HepG2 (cell line): ENCODE measurements around the gene EOGT. TPM values are rescaled to one million over a fixed set of nuclear protein-coding genes. Genes with fewer than 3 reads are reported as not detected.
A peak's percentile ranks its signal among the peaks of the same experiment; 100 is the strongest.

ENCODE experiments used
- CBX1 ChIP-seq: IDR thresholded peaks from one replicate; pipeline ENCODE4 v1.6.1; 2016; ENCODE audit warnings: antibody characterized with exemption, low read depth
- CREBL2 ChIP-seq: sonication (generic); formaldehyde crosslinking; IDR thresholded peaks from 2 replicates; pipeline ENCODE4 v1.8.1; 2023; ENCODE audit warnings: missing genetic modification reagents, mild to moderate bottlenecking, borderline replicate concordance
- FOXP1 ChIP-seq, 2 experiments: fragments of 450-650 bp in 1 of 2; IDR thresholded peaks; 2 replicates each; pipeline ENCODE4 v1.6.1; 2017 to 2018; ENCODE audit warnings: antibody characterized with exemption in 1 of 2
- HNRNPK ChIP-seq: fragments of 200-400 bp; formaldehyde crosslinking; IDR thresholded peaks from 2 replicates; pipeline ENCODE4 v1.6.1; 2018; ENCODE audit warnings: low read length, low read depth, moderate library complexity, mild to moderate bottlenecking; ENCODE audit not compliant: poor library complexity, severe bottlenecking
- IKZF4 ChIP-seq: sonication (generic); formaldehyde crosslinking; IDR thresholded peaks from 2 replicates; pipeline ENCODE4 v1.5.1; 2020; ENCODE audit warnings: borderline replicate concordance, mild to moderate bottlenecking, low read depth, missing genetic modification reagents; ENCODE audit errors: not compliant biosample characterization
- MIER3 ChIP-seq: IDR thresholded peaks from 2 replicates; pipeline ENCODE4 v1.6.1; 2016; ENCODE audit warnings: missing compliant biosample characterization, borderline replicate concordance
- MLLT10 ChIP-seq: sonication (generic); formaldehyde crosslinking; IDR thresholded peaks from 2 replicates; pipeline ENCODE4 v1.4.0; 2020; ENCODE audit warnings: missing genetic modification reagents
- ZNF275 ChIP-seq: sonication (generic); formaldehyde crosslinking; IDR thresholded peaks from 2 replicates; pipeline ENCODE4 v1.8.0; 2022; ENCODE audit warnings: missing genetic modification reagents, mild to moderate bottlenecking, inconsistent platforms, borderline replicate concordance
- polyA plus RNA-seq, 8 experiments: library from polyadenylated mRNA; depleted of rRNA in 3 of 8; stranded (reverse) in 7 of 8; unstranded in 1 of 8; fragments of >200 nt; fragmentation: Illumina TruSeq in 4 of 8; extraction: Trizol in 4 of 8; gene quantifications; 2 replicates each; pipeline versions ENCODE4 v1.2.1 to v1.2.3, GENCODE V29; 2011 to 2016; ENCODE audit warnings: low read depth in 4 of 8, missing spikeins in 1 of 8, mixed read lengths in 1 of 8; ENCODE audit not compliant: insufficient read depth in 1 of 8
- total RNA-seq, 5 experiments: library from RNA; depleted of rRNA; stranded (reverse); fragments of >200 nt; fragmentation: Illumina TruSeq; extraction: Trizol; gene quantifications; 2 replicates each; pipeline ENCODE4 v1.2.3, GENCODE V29; 2016; ENCODE audit warnings: low read depth in 1 of 5
- TF ChIP-seq, protein P1 (sequence below): IDR thresholded peaks from 2 replicates; pipeline ENCODE4 v1.6.1; 2016; ENCODE audit warnings: control low read depth
- TF ChIP-seq, protein P2 (sequence below): sonication (generic); formaldehyde crosslinking; IDR thresholded peaks from 2 replicates; pipeline ENCODE4 v1.9.0; 2021; ENCODE audit warnings: mild to moderate bottlenecking, missing genetic modification reagents
- TF ChIP-seq, protein P3 (sequence below): sonication (generic); formaldehyde crosslinking; IDR thresholded peaks from 2 replicates; pipeline ENCODE4 v1.5.0; 2020; ENCODE audit warnings: mild to moderate bottlenecking, missing genetic modification reagents

Gene EOGT
- total and polyA plus RNA-seq, 2 of the 13 experiments (the other 11 are each of a cell fraction or from before 2014, with no cell fraction given), result 4.5 to 18.6 TPM

- TF ChIP-seq, protein P1, sequence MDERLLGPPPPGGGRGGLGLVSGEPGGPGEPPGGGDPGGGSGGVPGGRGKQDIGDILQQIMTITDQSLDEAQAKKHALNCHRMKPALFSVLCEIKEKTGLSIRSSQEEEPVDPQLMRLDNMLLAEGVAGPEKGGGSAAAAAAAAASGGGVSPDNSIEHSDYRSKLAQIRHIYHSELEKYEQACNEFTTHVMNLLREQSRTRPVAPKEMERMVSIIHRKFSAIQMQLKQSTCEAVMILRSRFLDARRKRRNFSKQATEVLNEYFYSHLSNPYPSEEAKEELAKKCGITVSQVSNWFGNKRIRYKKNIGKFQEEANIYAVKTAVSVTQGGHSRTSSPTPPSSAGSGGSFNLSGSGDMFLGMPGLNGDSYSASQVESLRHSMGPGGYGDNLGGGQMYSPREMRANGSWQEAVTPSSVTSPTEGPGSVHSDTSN (CRISPR knock-in tag), result no peak
- TF ChIP-seq FOXP1 (IDR thresholded peaks at IDR 0.05) (no peak), FOXP1 (CRISPR knock-in tag; IDR thresholded peaks at IDR 0.05) (no peak), MLLT10 (CRISPR knock-in tag) (no peak), CREBL2 (CRISPR knock-in tag) (no peak; the same call in 1 of the 2 replicates), HNRNPK (no peak), MIER3 (CRISPR knock-in tag) (peak; percentile 13; the same call in 1 of the 2 replicates), IKZF4 (CRISPR knock-in tag) (no peak), CBX1 (no peak), ZNF275 (peak; percentile 93)
- TF ChIP-seq, protein P2, sequence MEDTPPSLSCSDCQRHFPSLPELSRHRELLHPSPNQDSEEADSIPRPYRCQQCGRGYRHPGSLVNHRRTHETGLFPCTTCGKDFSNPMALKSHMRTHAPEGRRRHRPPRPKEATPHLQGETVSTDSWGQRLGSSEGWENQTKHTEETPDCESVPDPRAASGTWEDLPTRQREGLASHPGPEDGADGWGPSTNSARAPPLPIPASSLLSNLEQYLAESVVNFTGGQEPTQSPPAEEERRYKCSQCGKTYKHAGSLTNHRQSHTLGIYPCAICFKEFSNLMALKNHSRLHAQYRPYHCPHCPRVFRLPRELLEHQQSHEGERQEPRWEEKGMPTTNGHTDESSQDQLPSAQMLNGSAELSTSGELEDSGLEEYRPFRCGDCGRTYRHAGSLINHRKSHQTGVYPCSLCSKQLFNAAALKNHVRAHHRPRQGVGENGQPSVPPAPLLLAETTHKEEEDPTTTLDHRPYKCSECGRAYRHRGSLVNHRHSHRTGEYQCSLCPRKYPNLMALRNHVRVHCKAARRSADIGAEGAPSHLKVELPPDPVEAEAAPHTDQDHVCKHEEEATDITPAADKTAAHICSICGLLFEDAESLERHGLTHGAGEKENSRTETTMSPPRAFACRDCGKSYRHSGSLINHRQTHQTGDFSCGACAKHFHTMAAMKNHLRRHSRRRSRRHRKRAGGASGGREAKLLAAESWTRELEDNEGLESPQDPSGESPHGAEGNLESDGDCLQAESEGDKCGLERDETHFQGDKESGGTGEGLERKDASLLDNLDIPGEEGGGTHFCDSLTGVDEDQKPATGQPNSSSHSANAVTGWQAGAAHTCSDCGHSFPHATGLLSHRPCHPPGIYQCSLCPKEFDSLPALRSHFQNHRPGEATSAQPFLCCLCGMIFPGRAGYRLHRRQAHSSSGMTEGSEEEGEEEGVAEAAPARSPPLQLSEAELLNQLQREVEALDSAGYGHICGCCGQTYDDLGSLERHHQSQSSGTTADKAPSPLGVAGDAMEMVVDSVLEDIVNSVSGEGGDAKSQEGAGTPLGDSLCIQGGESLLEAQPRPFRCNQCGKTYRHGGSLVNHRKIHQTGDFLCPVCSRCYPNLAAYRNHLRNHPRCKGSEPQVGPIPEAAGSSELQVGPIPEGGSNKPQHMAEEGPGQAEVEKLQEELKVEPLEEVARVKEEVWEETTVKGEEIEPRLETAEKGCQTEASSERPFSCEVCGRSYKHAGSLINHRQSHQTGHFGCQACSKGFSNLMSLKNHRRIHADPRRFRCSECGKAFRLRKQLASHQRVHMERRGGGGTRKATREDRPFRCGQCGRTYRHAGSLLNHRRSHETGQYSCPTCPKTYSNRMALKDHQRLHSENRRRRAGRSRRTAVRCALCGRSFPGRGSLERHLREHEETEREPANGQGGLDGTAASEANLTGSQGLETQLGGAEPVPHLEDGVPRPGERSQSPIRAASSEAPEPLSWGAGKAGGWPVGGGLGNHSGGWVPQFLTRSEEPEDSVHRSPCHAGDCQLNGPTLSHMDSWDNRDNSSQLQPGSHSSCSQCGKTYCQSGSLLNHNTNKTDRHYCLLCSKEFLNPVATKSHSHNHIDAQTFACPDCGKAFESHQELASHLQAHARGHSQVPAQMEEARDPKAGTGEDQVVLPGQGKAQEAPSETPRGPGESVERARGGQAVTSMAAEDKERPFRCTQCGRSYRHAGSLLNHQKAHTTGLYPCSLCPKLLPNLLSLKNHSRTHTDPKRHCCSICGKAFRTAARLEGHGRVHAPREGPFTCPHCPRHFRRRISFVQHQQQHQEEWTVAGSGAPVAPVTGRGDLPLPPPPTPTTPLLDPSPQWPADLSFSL (CRISPR knock-in tag), result no peak; the same call in 1 of the 2 replicates
- TF ChIP-seq, protein P3, sequence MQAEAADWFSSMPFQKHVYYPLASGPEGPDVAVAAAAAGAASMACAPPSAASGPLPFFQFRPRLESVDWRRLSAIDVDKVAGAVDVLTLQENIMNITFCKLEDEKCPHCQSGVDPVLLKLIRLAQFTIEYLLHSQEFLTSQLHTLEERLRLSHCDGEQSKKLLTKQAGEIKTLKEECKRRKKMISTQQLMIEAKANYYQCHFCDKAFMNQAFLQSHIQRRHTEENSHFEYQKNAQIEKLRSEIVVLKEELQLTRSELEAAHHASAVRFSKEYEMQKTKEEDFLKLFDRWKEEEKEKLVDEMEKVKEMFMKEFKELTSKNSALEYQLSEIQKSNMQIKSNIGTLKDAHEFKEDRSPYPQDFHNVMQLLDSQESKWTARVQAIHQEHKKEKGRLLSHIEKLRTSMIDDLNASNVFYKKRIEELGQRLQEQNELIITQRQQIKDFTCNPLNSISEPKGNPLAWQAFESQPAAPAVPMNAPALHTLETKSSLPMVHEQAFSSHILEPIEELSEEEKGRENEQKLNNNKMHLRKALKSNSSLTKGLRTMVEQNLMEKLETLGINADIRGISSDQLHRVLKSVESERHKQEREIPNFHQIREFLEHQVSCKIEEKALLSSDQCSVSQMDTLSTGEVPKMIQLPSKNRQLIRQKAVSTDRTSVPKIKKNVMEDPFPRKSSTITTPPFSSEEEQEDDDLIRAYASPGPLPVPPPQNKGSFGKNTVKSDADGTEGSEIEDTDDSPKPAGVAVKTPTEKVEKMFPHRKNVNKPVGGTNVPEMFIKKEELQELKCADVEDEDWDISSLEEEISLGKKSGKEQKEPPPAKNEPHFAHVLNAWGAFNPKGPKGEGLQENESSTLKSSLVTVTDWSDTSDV (CRISPR knock-in tag), result no peak
These were observed at the start of gene EOGT (continued) for GRCh38 chr3:69013253-69014021.
